Progenitor cell of endocrine pancreas (in vitro differentiated cells): ENCODE results near the gene TAAR1. TPM values are rescaled to one million over a fixed set of nuclear protein-coding genes. Genes with fewer than 3 reads are reported as not detected.

Experiments used
- DNase-seq: peaks from one replicate; pipeline ENCODE4 v3.0.0; 2021; ENCODE audit warnings: low spot score; ENCODE audit not compliant: unreplicated experiment
- H3K27ac Mint-ChIP-seq: 2 replicates; pipeline ENCODE4 v1.8.0; 2021; ENCODE audit warnings: mild to moderate bottlenecking, moderate library complexity, mixed read lengths
- H3K27me3 Mint-ChIP-seq: 2 replicates; pipeline ENCODE4 v1.8.0; 2021; ENCODE audit warnings: mixed read lengths
- H3K36me3 Mint-ChIP-seq: 2 replicates; pipeline ENCODE4 v1.8.0; 2022; ENCODE audit warnings: mixed read lengths; ENCODE audit not compliant: insufficient read depth
- H3K4me1 Mint-ChIP-seq: 2 replicates; pipeline ENCODE4 v1.8.0; 2021; ENCODE audit warnings: low read depth, mixed read lengths
- H3K4me3 Mint-ChIP-seq: 2 replicates; pipeline ENCODE4 v1.8.0; 2021; ENCODE audit warnings: low read depth, mild to moderate bottlenecking, moderate library complexity, mixed read lengths
- H3K9me3 Mint-ChIP-seq: 2 replicates; pipeline ENCODE4 v1.8.0; 2021; ENCODE audit warnings: low read depth, mixed read lengths
- CTCF ChIP-seq: fragments of 200-600 bp; sonication (generic); IDR thresholded peaks from one replicate; pipeline ENCODE4 v1.5.0; 2021; ENCODE audit warnings: antibody characterized with exemption, mild to moderate bottlenecking; ENCODE audit not compliant: unreplicated experiment
- total RNA-seq: library from RNA; stranded (reverse); gene quantifications from 2 replicates; pipeline ENCODE4 v1.2.1, GENCODE V29; 2021

The TAAR1 gene
- total RNA-seq, 1 donor from 2014 or later, result not detected

- H3K27ac Mint-ChIP-seq, result no peak overlapping the region
- no peaks in the 10 kb centered on the region for H3K36me3 Mint-ChIP-seq
- H3K9me3 Mint-ChIP-seq, result peaks cover 9% of the 10 kb centered on the region
- H3K4me3 Mint-ChIP-seq, result no peak overlapping the region
- no peak for TF ChIP-seq CTCF
- peaks cover 11% of the 10 kb centered on the region for H3K4me1 Mint-ChIP-seq
- DNase-seq, result no peak
- no peaks in the 10 kb centered on the region for H3K27me3 Mint-ChIP-seq
Measured at GRCh38 chr6:132661906-132662305, 2.9 kb upstream of the TAAR1 start.

GRCh38 chr6:132651062-132651461 is 7.9 kb downstream of the TAAR1 start:
- no peak for TF ChIP-seq CTCF
- Mint-ChIP-seq H3K36me3 (no peaks in the 10 kb centered on the region), H3K27me3 (peaks cover 29% of the 10 kb centered on the region), H3K4me1 (peaks cover 2% of the 10 kb centered on the region), H3K27ac (no peak overlapping the region), H3K4me3 (no peak overlapping the region), H3K9me3 (no peaks in the 10 kb centered on the region)
- no peak for DNase-seq

GRCh38 chr6:132650429-132650828 is 8.6 kb downstream of the TAAR1 start:
- H3K4me3 Mint-ChIP-seq, result no peak overlapping the region
- H3K27me3 Mint-ChIP-seq, result peaks cover 27% of the 10 kb centered on the region
- no peaks in the 10 kb centered on the region for H3K36me3 Mint-ChIP-seq
- DNase-seq, result no peak
- no peaks in the 10 kb centered on the region for H3K9me3 Mint-ChIP-seq
- peaks cover 2% of the 10 kb centered on the region for H3K4me1 Mint-ChIP-seq
- H3K27ac Mint-ChIP-seq, result no peak overlapping the region
- no peak for TF ChIP-seq CTCF

- Mint-ChIP-seq H3K27ac (no peak overlapping the region), H3K4me1 (peaks cover 3% of the 10 kb centered on the region), H3K9me3 (no peaks in the 10 kb centered on the region), H3K4me3 (no peak overlapping the region), H3K27me3 (peaks cover 22% of the 10 kb centered on the region), H3K36me3 (no peaks in the 10 kb centered on the region)
- no peak for DNase-seq
- TF ChIP-seq CTCF, result no peak
Measured at GRCh38 chr6:132648828-132649227, 10.2 kb downstream of the TAAR1 start.

GRCh38 chr6:132648356-132648755 is 10.6 kb downstream of the TAAR1 start:
- Mint-ChIP-seq H3K27ac (no peak overlapping the region), H3K9me3 (no peaks in the 10 kb centered on the region), H3K27me3 (peaks cover 17% of the 10 kb centered on the region), H3K4me3 (no peak overlapping the region), H3K36me3 (no peaks in the 10 kb centered on the region), H3K4me1 (peaks cover 6% of the 10 kb centered on the region)
- no peak for TF ChIP-seq CTCF
- no peak for DNase-seq
